ENCODE measurements around the gene ILK. TPM values are rescaled to one million over a fixed set of nuclear protein-coding genes. Genes with fewer than 3 reads are reported as not detected.

ILK gene
- total RNA-seq, 1 donor from 2014 or later = 229 TPM

DNA sequence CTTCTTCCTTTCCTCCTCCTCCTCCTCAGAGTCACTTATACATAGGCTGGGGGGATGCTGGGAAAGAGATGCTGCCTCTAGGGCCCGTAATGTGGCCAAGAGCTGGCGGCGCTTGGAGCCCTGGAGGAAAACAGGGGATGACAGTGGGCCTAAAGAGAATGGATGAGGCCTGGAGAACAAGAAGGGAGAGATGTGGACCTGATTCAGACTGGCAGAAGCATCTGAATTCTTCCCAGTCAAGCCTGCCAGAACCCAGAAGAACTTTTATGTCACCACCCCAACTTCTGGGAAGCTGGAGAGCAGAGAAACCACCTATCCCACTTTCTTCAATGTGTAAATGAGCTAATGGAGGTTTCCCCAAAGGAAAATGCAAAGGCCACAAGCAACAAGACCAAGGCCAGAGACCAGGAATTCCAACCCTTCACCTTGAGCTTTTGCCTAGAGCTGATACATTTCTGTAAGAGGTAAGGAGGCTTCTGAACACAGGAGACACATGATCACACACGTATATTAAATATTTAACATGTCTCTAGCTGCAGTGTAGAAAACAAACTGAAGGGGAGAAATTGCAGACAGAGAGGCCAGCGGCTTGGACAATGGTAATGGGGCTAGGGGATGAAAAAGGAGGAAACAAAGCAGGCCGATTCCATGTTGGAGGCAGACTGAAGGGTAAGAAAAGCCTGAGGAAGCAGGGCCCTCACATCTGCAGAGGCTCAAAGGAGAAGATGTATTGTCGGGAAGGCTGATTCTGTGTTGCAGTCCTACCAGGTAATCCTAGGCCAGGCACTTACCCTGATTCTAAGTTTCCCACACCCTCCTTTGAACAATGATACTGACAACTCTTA, 1.3 kb upstream of the ILK start:
- intact Hi-C loops (cut with DNase I) = loop anchor here (2.0 to 5.0 kb wide), 3 partner anchors 70 to 212 kb away; partner anchors contain the start of genes ARFIP2, SMPD1 and TIMM10B
- DNase-seq (ENCODE audit: low spot score) = no peak

DNA sequence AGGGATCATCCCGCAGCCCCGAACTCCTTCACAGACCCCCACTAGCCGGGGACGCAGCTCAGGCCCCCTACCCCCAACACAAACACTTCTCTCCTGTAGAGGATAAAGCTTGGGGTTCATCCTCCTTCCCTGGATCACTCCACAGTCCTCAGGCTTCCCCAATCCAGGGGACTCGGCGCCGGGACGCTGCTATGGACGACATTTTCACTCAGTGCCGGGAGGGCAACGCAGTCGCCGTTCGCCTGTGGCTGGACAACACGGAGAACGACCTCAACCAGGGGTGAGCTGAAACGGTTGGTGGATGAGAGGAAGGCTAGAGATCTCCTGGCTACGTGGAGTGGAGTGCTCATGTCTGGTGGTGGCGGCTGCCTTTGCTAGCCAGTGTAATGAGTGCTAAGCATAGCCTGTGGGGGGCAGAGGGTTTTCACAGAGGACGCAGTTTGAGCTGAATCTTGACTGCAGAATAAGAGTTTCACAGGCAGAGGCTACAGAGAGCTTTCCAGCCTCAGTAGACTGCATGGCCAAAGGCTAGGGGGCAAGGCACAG, 580 bp downstream of the ILK start:
- no peak for DNase-seq (ENCODE audit: low spot score)
- intact Hi-C loops (cut with DNase I) = loop anchor here (5.0 kb wide), 2 partner anchors 72 to 122 kb away; partner anchors contain the start of genes ARFIP2 and TIMM10B

DNA sequence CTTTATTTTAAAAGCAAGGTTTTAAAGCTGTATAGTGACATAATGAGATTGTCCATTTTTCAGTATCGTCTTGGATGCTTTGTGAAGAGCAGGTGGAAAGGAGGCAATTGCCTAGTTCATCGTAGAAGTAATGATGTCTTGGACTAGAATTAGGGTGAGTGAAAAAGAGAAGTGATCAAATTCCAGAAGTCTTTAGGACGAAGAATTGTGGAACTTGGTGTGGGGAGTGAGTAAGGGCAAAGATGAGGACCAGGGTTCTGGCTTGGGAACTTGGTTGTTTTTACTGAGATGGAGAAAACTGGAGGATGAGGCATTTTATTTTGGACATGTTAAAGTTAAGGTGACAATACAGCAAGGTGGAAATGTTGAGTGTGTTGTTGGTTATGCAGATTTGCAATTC, 1.2 kb downstream of the ILK start:
- intact Hi-C loops (cut with DNase I) = loop anchor here (5.0 kb wide), 2 partner anchors 72 to 122 kb away; partner anchors contain the start of genes ARFIP2 and TIMM10B
- no peak for DNase-seq (ENCODE audit: low spot score)

DNA sequence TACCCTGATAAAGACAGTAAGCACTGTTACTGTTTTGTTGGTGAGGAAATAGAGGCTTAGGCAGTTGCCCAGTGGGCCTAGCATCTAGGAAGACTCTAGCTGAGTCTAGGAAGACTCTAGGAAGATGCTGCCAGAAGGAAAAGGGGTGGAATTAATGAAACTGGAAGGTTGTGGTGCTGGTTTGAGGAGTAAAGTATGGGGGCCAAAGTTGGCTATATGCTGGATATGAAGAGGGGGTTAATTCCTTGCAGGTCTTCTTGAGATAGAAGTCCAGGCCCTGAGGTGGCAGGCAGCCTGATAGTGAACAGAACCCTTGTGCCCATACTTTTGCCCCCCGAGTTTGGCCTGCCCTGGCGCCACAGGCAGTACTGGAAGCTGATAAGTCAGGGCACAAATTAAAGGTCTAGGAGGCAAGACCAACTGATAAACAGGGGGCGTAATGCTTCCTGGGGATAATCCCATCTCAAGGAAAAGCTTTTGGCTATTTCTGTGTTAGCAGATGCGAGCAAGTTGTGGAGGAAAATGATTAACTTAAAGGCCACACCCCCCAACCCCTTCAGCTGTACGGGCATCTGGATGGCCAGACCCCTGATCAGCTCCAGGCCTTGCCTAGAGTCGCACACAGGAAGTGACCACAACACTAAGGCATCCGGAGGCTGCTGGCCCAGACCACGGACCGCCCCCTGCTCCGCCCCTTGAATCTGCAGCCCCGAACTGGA, 3.1 kb downstream of the ILK start:
- intact Hi-C loops (cut with DNase I) = no loop called here
- peak; percentile 95 for DNase-seq (ENCODE audit: low spot score)

DNA sequence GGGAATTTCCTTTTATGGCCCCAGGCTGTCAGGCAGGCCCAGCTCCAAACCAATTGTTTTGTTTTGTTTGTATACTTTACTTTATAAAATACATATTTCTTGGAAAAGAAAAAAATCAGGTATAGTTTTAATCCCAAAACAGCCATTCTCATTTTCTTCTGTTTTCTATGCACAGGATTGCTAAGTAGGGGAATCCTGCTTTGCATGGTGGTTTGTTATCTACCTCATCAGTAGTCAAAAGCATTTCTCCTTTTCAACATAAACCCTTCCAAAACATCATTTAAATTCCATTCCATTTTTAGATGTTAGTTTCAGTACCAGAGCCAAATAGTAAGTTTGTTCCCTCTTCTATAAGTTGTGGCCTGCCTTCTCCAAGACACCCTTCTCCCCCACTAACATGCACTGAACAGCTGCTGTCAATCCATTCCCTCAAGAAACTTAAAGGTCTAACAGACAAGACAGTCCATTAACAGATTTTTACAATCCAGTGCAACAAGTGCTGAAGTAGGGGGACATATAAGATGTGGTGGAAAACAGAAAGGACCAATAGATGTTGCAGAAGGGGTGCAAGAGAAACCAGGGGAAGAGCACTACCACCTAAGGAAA, 3.7 kb downstream of the ILK start:
- DNase-seq (ENCODE audit: low spot score) = no peak
- intact Hi-C loops (cut with DNase I) = no loop called here

DNA sequence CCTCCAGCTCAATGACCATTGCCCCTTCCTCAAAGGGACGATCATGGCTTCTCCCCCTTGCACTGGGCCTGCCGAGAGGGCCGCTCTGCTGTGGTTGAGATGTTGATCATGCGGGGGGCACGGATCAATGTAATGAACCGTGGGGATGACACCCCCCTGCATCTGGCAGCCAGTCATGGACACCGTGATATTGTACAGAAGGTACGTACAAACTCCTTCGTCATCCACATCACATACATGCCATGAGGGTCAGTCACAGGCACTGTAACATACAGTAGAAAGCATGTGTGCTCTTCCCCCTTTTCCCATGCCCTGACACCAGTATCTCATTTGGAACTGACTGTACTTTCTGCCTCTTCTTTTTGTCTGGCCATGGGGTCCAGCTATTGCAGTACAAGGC, 4.4 kb downstream of the ILK start:
- intact Hi-C loops (cut with DNase I) = no loop called here
- DNase-seq (ENCODE audit: low spot score) = no peak

DNA sequence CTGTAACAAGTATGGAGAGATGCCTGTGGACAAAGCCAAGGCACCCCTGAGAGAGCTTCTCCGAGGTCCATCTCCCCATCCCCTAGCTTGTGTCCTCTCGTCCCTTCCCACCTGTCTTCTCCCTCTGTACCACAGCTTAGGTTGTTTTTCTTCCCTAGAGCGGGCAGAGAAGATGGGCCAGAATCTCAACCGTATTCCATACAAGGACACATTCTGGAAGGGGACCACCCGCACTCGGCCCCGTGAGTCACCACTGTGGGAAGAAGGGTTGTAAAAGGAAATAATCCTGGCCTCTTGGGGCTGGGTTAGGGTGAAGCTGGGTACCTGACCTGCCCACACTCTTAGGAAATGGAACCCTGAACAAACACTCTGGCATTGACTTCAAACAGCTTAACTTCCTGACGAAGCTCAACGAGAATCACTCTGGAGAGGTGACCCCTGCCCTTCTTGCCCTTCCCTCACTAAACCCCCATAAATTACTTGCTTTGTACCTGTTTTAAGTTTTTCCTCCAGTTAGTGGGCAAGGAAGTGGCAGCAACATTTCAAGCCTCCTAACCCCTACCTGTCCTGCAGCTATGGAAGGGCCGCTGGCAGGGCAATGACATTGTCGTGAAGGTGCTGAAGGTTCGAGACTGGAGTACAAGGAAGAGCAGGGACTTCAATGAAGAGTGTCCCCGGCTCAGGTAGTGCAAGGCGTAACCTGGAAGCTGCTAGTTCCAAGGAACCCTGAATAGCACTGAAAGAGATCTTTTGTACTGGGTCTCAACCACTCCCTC, 5.3 kb downstream of the ILK start:
- intact Hi-C loops (cut with DNase I) = no loop called here
- DNase-seq (ENCODE audit: low spot score) = no peak

DNA sequence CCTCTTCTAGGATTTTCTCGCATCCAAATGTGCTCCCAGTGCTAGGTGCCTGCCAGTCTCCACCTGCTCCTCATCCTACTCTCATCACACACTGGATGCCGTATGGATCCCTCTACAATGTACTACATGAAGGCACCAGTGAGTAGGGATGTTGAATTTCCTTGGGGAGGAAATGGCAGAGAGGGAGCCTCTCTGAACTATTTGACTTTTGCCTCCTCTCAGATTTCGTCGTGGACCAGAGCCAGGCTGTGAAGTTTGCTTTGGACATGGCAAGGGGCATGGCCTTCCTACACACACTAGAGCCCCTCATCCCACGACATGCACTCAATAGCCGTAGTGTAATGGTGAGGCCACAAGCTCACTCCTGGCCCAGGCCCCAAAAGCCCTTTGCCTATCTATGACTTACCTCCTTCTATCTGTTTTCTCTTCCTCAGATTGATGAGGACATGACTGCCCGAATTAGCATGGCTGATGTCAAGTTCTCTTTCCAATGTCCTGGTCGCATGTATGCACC, 6.0 kb downstream of the ILK start:
- DNase-seq (ENCODE audit: low spot score) = no peak
- intact Hi-C loops (cut with DNase I) = no loop called here

DNA sequence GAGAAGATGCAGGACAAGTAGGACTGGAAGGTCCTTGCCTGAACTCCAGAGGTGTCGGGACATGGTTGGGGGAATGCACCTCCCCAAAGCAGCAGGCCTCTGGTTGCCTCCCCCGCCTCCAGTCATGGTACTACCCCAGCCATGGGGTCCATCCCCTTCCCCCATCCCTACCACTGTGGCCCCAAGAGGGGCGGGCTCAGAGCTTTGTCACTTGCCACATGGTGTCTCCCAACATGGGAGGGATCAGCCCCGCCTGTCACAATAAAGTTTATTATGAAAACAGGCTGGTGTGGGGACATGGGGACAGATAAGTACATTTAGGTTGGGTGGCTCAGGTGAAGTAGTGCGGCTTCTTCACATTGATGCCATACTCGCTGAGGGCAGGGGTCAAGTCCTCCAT, 7.0 kb downstream of the ILK start:
- no peak for DNase-seq (ENCODE audit: low spot score)
- intact Hi-C loops (cut with DNase I) = no loop called here

DNA sequence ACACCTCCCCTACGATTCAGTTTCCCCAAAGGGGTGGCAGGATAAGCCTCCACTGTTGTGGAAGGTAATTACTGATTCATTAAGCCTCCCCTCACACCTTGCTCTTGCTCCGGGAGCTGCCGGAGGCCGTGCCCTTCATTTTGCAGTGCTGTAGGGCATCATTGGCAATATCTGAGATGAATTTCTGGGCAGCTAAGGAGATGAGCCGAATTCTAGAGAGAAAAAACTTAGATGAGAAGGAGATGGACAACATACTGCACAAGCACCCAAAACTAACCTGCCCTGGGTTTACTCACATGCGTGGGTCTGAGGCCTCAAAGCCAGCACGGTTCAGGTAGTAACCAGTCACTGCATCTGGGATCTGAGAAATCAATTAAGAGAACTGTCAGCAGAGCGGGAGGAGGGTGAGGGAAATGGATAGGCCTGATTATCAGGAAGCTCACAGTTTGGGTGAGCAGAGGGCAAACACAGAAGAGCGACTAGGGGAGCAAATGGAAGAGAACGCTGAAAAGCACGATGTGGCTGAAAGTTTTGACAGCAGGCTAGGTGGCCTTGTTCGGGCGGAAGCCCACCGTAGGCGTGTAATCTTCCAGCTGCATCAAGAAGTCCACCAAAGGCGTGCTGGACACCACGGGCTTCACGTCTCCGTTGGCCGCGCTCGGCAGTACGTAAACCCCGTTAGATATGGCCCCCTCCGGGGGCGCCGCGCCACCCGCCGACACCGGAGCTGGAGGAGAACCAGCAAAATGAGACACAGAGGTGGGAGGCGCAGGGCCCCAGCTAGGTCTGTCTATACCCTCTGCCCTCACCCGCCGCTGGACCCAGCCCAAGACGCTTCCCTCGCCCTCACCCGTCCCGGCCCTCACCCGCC, 7.8 kb downstream of the ILK start:
- intact Hi-C loops (cut with DNase I) = no loop called here
- DNase-seq (ENCODE audit: low spot score) = no peak

DNA sequence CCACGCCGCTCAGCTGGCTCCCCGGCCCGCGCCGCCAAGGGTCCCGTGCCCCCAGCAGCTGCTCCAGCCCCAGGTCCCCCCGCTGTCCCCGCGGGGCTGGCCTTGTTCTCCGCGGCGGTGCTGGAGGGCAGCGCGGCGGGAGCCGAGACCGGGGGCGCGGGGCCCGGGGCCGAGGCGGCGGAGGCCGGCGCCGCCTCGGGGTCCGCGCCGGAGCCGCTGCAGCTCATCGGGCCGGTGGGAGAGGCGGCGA, 8.3 kb downstream of the ILK start:
- intact Hi-C loops (cut with DNase I) = loop anchor here (2.0 kb wide), 1 partner anchor 71 kb away; the partner anchor contains the start of gene MRPL17
- DNase-seq (ENCODE audit: low spot score) = no peak

DNA sequence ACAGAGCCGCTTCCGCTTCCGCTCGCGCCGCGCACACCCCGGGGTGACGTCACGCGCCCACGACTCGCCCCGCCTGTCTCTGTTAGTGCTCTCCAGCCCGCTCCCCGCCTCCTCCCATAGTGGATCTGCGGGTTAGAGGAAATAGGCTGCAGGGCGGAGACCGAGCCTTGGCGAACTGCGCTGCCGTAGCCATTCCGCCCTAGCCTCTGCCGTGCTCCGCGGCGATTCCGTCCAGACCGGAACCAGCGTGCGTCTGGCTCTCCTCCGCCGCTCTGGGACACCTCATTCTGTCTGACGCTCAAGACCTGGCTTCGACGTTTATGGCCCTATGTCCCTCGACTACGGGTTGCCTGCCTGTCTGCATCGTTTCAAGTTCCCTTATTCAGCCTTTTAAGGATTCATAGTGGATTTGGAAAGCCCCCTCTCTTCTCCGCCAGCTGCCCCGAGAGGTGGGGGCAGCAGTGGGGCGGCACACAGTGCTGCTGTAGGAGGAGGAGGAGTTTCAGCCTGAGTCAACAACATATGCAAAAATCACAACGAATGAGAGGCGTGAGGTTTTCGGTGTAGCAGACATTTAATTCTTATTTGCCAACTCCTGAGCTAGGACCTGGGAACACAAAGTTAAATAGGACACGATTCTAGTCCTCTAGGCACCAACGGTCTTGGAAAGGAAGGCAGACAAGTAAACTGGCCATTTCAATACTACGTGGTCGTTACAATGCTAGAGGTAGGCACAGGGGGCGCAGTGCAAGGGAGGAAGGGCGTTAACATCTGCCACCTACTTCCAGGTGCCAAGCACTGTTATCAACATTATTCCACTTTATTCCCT, 8.9 kb downstream of the ILK start, which contains the start of gene TAF10:
Gene TAF10 (minus strand): TSS at position 4 of the 829 bp plus-strand sequence. CDS start 27 bp downstream, outside the sequence.
- peak; percentile 99 for DNase-seq (ENCODE audit: low spot score)
- intact Hi-C loops (cut with DNase I) = loop anchor here (2.0 kb wide), 1 partner anchor 70 kb away; the partner anchor contains the start of gene MRPL17

DNA sequence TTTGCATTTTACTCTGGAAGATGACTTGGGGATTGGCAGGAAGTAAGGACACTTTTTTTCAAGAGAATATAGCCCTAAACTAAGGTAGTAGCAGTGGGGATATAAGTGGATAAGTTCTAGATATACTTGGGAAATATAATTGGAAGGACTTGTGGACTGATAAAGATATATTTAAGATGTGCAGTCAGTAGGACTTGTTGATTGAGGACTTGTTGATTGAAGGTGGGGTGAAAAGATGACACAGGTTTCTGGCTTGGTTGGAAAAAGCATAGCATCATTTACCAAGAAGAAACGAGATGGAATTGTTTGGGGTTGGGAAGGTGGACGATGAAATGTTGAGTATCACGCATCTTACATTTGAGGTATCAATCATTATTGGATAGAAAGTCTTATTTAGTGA, 9.9 kb downstream of the ILK start:
- no peak for DNase-seq (ENCODE audit: low spot score)
- intact Hi-C loops (cut with DNase I) = loop anchor here (2.0 kb wide), 1 partner anchor 69 kb away; the partner anchor contains the start of gene MRPL17

DNA sequence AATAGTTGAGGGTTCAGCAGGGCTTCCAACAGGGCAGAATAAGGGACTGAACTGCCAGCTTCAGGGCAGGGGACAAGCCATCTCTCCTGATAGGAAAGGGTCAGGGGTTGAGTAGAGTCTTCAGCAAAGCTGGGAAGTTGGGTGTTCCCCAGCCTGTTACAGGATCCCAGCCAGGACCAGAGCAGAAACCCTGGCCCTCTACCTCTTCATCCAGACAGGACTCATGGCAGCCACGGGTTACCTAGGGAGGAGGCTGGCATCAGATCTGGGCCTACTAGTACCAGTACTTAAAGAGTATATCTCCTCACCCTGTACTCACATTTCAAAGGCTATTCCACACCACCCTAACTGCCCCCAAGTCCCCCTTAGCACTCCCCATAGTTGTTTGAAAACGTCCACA, 10.9 kb downstream of the ILK start:
- intact Hi-C loops (cut with DNase I) = no loop called here
- no peak for DNase-seq (ENCODE audit: low spot score)

DNA sequence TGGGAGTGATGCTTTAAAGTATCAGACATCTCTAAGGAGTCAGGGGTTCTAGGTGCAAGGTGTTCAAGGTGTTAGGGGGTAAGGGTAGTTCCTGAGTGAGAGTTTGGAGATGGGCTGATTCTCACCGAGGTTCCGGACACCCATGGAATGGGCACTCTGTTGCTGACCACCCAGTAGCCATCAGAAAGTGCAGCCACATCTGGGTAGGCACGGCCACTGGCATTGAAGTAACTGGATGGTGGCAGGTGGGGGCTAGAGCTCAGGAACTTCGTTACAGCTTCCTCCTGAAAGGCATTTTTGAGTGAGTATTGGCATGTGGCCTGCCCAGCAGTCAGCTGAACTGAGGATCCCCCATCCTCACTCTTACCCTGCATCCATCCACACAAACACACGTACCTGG, 11.5 kb downstream of the ILK start:
- intact Hi-C loops (cut with DNase I) = no loop called here
- no peak for DNase-seq (ENCODE audit: low spot score)

DNA sequence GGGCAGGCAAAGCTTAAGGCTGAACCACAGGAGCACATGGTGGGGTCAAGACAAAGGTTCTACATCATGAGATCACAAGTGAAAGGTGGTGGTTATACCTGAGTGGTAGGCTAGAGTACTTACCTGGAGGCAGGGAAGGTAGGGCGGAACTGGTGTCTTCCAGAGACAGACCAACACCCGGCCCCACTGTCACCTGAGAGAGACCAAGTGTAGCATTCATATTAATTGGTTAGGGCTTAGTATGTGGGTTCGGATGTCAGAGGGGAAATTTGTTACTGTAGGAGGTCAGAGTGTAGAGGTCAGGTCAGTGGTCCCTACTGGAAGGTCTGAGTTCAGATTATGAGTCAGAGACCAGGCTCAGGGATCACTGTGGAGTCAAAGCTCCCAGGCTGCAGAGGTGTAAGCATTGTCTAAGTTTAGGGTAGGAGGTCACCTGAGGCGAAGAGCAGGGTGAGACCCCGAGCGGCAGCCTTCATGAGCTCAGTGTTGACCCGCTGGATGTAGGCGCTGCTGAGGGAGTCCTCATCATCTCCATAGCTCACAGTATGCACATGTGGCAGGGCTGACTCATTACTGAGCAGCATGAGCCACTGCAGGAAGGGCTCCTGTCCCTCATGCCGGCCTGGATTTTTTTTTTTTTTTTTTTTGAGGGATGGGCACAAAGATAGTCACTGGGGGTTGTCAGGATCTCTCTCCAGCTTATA, 12.5 kb downstream of the ILK start:
- intact Hi-C loops (cut with DNase I) = no loop called here
- DNase-seq (ENCODE audit: low spot score) = no peak

All from cardiac septum (tissue), 1 donor.